ENCODE data around the gene PNPLA8.

GRCh38 chr7:108492742-108493141, 33.2 kb downstream of the PNPLA8 start:
- TF ChIP-seq CTCF (conservative IDR thresholded peaks at IDR 0.05; ENCODE audit: low read length), result no peak
- no peak for TF ChIP-seq EZH2phosphoT487 (IDR thresholded peaks at IDR 0.05; ENCODE audit: borderline replicate concordance, low read depth, low read length)
